Muscle of arm (tissue), 14 donors: ENCODE measurements around the gene LMBRD2. TPM values are rescaled to one million over a fixed set of nuclear protein-coding genes. Genes with fewer than 3 reads are reported as not detected.
"Not testable (repeated sequence)": the region's sequence is repeated elsewhere in the genome, so short reads cannot be mapped to it uniquely, and the experiment has no call there.

Experiments
- DNase-seq: peaks from one replicate; pipeline ENCODE4 v3.0.0-alpha.2; 2013
- long read RNA-seq, 11 donors: transcript quantifications; one replicate each; lab custom pipeline, GENCODE V29; 2026
- polyA plus RNA-seq, 12 donors: library from polyadenylated mRNA; unstranded; fragments of 120-200 nt; gene quantifications; one replicate each; pipeline ENCODE4 v1.2.1, GENCODE V29; 2013; ENCODE audit not compliant: insufficient read length in 12 of 12

LMBRD2 gene
- polyA plus RNA-seq = 10 to 100 TPM in 11 of 12 donors, not detected in 1; 11.1 to 19.3 (median 14.6) TPM
- long read RNA-seq, donor 1 = 0 reads
- long read RNA-seq, donor 2, full-length matches to known transcripts = 3 of 3 reads
- long read RNA-seq, donor 2, partial matches to known transcripts = 0 of 3 reads
- long read RNA-seq, donor 2, other reads (novel, unspliced or antisense) = 0 of 3 reads
- long read RNA-seq, donor 3, full-length matches to known transcripts = 1 of 1 reads
- long read RNA-seq, donor 3, partial matches to known transcripts = 0 of 1 reads
- long read RNA-seq, donor 3, other reads (novel, unspliced or antisense) = 0 of 1 reads
- long read RNA-seq, donor 4, partial matches to known transcripts = 7 of 7 reads
- long read RNA-seq, donor 4, other reads (novel, unspliced or antisense) = 0 of 7 reads
- long read RNA-seq, donor 5, full-length matches to known transcripts = 3 of 3 reads
- long read RNA-seq, donor 5, partial matches to known transcripts = 0 of 3 reads
- long read RNA-seq, donor 5, other reads (novel, unspliced or antisense) = 0 of 3 reads
- long read RNA-seq, donor 6 = 0 reads
- long read RNA-seq, donor 7 = 0 reads
- long read RNA-seq, donor 8, full-length matches to known transcripts = 2 of 2 reads
- long read RNA-seq, donor 8, partial matches to known transcripts = 0 of 2 reads
- long read RNA-seq, donor 8, other reads (novel, unspliced or antisense) = 0 of 2 reads
- long read RNA-seq, donor 9 = 0 reads
- long read RNA-seq, donor 10, full-length matches to known transcripts = 1 of 1 reads
- long read RNA-seq, donor 10, partial matches to known transcripts = 0 of 1 reads
- long read RNA-seq, donor 10, other reads (novel, unspliced or antisense) = 0 of 1 reads
- long read RNA-seq, donor 11, full-length matches to known transcripts = 3 of 3 reads
- long read RNA-seq, donor 11, partial matches to known transcripts = 0 of 3 reads
- long read RNA-seq, donor 11, other reads (novel, unspliced or antisense) = 0 of 3 reads

- DNase-seq = peak; percentile 99
Observed at GRCh38 chr5:36151434-36152323, at the start of gene LMBRD2, which contains the start of gene SKP2. TSS of gene LMBRD2 (minus strand) at chr5:36151887. CDS start at chr5:36143349, 8,538 bp downstream. TSS of gene SKP2 (plus strand) at chr5:36152111. CDS start at chr5:36152263, 152 bp downstream.

GRCh38 chr5:36200513-36200912 is 48.8 kb upstream of the LMBRD2 start:
- no peak for DNase-seq

DNA sequence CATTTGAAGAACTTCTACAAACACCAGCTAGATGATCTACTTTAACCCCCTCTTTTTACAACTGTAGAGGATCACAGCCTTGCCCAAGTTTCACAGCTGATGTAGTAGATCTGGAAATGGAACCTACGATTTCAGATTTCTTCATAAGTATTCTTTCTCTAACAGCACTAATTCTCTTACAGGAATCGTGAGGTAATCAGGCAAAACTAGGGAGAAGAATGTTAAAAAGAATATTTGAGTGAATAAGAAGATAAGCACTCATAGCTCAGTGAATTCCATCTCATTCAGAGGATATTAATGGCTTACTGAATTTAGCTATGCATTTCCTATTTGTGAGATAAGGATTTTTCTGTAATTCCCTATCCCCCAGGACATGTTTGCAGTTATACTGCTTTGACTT is 47.9 kb upstream of the LMBRD2 start:
- DNase-seq = no peak

DNA sequence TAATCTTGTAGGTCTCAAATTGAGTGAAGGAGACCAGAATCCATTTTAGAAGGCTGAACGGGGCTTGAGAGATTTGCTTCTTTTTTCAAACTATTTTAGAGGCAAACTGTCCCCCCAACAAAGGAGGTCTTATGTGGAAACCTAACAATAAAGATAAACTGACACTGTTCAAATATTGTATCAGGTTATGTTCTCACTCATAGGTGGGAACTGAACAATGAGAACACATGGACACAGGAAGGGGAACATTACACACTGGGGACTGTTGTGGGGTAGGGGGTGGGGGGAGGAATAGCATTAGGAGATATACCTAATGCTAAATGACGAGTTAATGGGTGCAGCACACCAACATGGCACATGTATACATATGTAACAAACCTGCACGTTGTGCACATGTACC is 47.1 kb upstream of the LMBRD2 start:
- not testable (repeated sequence) for DNase-seq

DNA sequence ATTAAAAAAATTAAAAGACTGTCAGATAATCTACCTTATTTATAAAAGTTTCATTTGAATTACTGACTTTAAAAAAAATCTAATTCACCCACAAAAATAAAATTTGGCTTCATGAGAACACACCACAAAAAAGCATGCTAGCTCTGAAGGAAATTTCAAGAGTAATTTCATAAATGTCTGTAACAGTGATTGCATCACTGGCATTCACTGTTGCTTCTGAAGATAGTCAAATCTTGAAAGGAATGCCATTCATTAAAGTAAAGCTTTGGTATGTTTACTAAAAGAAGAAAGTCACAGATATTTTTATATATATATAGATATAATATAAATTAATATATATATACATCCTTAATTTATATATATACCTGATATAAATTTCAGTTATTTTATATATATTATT is 46.6 kb upstream of the LMBRD2 start:
- no peak for DNase-seq

DNA sequence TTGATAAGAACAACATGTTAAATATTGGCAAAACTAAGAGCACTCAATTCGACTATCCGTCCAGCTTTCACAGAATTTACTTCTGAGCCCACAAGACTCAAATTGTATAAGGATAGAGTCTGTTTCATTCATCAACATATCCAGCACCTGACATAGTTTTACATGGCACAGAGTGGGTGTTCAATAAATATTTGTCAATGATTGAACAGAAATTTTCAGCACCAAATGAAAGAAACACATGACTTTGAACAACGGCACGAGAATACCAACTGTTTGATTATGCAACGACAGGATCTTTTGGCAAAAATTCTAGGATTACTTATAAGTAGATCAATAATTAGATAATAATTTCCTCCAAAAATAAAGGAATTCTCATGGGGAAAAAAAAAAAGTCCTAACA is 42.1 kb upstream of the LMBRD2 start:
- DNase-seq = no peak

- not testable (repeated sequence) for DNase-seq
Observed at GRCh38 chr5:36184408-36184807, 32.7 kb upstream of the LMBRD2 start.

GRCh38 chr5:36181774-36182173 is 30.1 kb upstream of the LMBRD2 start:
- DNase-seq = no peak

GRCh38 chr5:36180556-36181350 is 29.1 kb upstream of the LMBRD2 start:
- DNase-seq = no peak

DNA sequence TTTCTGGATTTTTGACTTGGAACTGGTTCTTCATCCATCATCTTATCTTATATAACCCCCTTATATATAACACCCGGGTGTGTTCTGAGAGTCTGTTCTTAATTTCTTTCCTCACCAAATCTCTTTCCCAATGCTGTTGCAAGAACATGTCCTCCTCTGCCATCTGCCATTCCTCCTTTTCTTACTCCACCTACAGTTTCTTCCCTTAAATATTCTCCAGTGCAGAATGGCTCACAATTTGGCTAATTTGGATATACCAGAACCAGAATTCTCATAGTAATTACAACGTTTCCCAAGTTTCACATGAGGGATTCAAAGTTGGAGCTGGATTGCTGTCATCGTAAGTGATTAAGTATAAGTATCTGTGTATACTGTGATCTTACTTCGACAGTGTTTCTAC is 28.3 kb upstream of the LMBRD2 start:
- no peak for DNase-seq

DNA sequence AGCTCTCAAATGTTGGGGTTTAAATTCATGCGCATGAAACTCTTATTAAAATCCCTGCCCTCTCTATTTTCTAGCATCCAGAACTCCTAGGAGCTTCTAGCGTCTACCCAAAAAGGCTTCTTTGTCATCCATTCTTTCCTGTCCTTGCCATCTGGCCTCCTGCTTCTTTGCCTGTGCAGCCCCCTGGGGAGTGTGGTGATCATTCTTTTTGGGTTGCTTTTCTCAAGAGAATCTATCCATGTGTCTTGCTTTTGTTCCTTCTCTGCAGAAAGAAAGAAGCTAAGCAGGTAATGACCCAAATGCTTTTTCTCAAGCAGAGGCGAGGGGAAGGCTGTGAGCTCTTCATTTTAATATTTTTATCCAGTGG is 26.8 kb upstream of the LMBRD2 start:
- DNase-seq = no peak

DNA sequence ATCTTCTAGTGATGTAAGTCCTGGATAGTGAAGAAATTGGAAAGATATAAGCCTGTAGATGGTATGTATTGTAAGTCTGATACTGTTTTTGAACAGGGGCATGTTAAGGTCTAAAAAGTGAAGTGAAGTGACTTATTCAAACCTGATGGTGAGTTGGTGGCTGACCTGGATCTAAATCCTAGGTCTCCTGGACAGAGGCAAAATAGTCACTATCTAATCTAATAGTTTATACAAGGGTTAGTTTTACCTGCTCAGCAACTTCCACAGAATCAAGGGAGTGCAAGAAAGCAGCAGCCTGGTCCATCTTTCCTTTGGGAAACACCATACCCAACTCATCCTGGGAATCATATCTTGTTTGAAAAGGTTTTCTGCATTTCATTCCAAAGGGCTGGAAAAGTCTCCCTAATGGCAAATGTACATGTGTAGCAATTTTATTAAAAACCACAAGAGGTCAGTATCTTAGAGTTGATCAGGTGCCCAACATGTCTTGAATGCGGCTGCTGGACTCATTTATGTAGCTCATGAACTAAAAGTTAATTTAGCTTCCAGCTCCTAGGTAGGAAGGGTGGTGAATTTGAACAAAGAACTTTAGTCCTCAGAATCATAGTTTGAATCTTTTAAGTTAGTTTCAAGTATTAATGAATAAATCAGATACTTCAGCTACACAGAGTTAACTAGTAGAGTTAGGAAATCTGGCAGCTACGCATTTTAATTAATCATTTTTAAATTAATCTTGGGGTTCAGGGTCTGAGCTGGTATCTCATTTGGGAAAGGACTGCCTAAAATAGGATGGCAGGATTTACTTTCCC is 26.2 kb upstream of the LMBRD2 start:
- peak; percentile 17 for DNase-seq

DNA sequence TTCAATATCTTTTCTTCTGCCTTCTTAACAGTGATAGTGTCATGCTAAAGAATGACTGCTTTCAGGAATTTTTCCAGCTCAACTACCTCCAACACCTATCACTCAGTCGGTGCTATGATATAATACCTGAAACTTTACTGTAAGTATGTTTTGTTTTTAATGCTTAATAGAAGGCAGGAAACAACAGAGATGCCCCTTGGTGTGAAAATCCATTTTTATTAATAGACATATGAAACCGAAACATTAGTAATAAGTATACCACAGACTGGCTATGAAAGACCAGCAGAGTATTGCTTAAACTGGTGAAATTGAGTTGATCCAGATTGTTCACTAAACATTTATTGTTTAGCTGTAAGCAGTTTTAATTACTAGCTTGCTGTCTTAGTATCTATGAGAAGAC is 25.5 kb upstream of the LMBRD2 start:
- no peak for DNase-seq

GRCh38 chr5:36175043-36175442 is 23.4 kb upstream of the LMBRD2 start:
- DNase-seq = no peak

- no peak for DNase-seq
Observed at GRCh38 chr5:36174119-36174518, 22.4 kb upstream of the LMBRD2 start.

GRCh38 chr5:36173426-36173825 is 21.7 kb upstream of the LMBRD2 start:
- no peak for DNase-seq

GRCh38 chr5:36172599-36172998 is 20.9 kb upstream of the LMBRD2 start:
- no peak for DNase-seq

GRCh38 chr5:36170832-36171424 is 19.2 kb upstream of the LMBRD2 start:
- no peak for DNase-seq

- DNase-seq = no peak
Observed at GRCh38 chr5:36168737-36169136, 17.1 kb upstream of the LMBRD2 start.
